ENCODE measurements around the gene CYP2W1.

CYP2W1 gene

DNA sequence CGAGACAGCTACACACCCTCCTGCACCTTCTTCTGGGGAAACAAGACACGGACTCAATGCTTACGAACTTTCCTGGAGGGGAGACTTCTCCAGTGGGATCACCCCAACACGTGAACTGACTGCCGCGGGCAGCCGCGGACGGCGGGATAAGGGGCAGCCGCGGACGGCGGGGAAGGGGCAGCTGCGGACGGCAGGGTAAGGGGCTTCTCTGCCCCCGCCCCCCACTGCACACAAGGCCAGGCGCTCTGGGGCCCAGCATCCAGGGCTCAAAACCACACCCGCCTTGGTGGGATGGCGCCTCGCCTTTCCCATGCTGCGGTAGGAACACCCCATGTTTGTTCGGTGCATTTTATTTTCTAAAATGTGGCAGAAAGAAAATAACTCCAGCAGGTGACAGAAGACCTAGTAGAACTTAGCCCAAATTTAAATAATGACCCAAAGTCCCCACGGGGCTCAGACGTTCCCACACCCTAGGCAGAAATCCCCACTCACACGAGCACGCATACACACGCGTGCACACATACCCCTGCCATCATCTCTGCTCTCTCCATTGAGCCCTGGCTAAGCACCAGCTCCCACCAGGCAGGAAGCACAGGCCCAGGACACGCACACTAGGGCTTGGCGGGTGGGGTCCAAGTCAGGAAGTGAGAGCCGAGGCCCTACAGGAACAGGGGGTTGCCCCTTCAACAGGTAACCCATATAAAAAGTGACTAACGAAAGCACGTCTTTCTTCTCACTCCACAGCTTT is 34.8 kb downstream of the CYP2W1 start:
- Mint-ChIP-seq H3K4me3 (no peak overlapping the region), H3K4me1 (peaks cover 7% of the 10 kb centered on the region), H3K27ac (ENCODE audit: low read depth) (peak overlapping the region; percentile 67), H3K9me3 (no peaks in the 10 kb centered on the region), H3K27me3 (no peaks in the 10 kb centered on the region), H3K36me3 (ENCODE audit: insufficient read depth) (peaks cover 5% of the 10 kb centered on the region)
- ATAC-seq (replicated peaks; ENCODE audit: extremely low read depth, poor library complexity, severe bottlenecking) (no peak), DNase-seq (ENCODE audit: low spot score in 2 of 2) (no peak)

DNA sequence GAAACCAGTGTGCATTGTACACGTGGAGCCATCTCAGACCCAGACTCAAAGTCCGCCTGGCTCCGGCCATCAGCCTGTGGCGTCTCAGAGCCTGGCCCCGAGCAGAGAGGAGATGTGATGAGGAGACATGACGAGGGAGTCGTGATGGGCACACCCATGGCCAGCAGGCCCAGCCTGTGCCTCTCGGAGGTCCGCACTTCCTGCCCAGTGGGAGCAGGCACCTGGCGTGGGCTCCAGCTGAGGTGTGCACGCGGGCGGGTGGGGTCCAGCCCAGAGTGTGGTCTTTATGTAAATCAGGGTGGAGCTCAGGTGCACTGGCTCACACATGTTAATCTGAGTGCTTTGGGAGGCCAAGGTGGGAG is 35.3 kb downstream of the CYP2W1 start:
- DNase-seq (ENCODE audit: low spot score in 2 of 2) (no peak), ATAC-seq (replicated peaks; ENCODE audit: extremely low read depth, poor library complexity, severe bottlenecking) (no peak)
- H3K4me1 Mint-ChIP-seq = peaks cover 8% of the 10 kb centered on the region
- H3K4me3 Mint-ChIP-seq = no peak overlapping the region
- H3K27me3 Mint-ChIP-seq = no peaks in the 10 kb centered on the region
- no peaks in the 10 kb centered on the region for H3K9me3 Mint-ChIP-seq
- peaks cover 5% of the 10 kb centered on the region for H3K36me3 Mint-ChIP-seq (ENCODE audit: insufficient read depth)
- peak overlapping the region; percentile 67 for H3K27ac Mint-ChIP-seq (ENCODE audit: low read depth)

DNA sequence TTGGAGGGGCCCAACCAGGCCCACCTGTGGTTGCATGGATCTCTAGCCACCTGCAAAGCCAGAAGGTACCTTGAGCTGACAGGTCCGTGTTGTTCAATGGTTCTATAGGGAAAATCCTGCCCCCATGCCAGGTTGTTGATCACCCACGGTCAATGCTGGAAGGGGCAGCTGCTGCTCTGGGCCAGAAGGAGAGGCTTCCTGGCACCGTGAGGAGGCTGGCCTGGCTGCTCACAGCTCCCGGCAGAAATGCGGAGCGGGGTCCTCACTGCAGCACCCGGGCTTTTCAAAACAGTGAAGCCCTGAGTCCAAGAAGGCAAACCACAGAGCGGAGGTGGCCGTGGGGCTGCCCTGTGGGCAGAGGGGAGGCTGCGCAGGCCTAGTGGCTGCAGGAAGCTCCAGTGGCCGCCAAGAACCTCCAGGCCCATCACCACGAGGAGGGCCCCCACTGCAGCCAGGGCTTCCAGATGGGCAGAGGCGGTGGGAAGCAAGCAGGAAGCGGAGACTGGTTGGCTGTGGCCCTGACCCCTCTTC is 36.3 kb downstream of the CYP2W1 start:
- no peaks in the 10 kb centered on the region for H3K9me3 Mint-ChIP-seq
- no peak overlapping the region for H3K4me3 Mint-ChIP-seq
- H3K4me1 Mint-ChIP-seq = peaks cover 18% of the 10 kb centered on the region
- DNase-seq (ENCODE audit: low spot score in 2 of 2) (no peak), ATAC-seq (replicated peaks; ENCODE audit: extremely low read depth, poor library complexity, severe bottlenecking) (no peak)
- no peaks in the 10 kb centered on the region for H3K27me3 Mint-ChIP-seq
- peaks cover 5% of the 10 kb centered on the region for H3K36me3 Mint-ChIP-seq (ENCODE audit: insufficient read depth)
- H3K27ac Mint-ChIP-seq (ENCODE audit: low read depth) = no peak overlapping the region

DNA sequence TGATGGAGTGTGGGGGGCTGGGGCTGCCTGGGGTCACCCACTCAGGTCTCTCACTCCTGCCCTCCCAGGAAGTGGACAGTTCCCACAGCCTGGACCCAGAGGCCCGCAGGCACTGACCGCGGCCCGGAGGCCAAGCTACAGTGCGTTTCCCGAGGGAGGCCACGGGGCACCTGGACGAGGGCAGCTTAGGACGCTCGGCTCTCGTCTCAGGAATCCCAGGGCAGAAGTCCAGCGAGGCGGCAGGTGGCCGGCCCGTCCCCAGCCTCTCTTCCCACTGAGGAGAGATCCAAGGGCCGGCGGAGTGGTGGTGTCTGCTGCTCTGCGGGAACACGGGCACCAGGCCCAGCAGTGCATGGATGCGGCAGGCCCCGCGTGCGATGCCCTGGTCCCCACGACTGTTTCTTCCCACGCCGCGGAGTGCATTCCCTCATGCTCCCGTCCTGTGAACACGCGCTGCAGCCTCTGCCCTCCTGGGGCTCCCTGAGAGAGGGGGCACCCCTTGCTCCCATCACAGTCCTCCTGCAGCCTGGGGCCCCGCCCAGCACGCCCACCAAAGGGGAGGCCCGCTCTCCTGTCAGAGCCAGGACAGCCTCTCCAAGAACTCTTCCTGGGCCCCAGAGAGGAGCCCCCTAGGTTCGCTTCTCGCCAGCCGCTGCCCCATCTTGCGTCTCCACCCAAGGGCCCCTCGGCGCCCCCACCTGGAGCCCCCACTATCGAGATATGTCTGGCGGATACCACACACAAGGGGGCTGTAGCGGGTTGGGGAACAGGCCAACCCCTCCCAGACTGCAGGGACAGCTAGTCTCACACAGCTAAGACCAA is 37.0 kb downstream of the CYP2W1 start:
- Mint-ChIP-seq H3K27ac (ENCODE audit: low read depth) (no peak overlapping the region), H3K4me1 (peaks cover 19% of the 10 kb centered on the region), H3K36me3 (ENCODE audit: insufficient read depth) (peaks cover 8% of the 10 kb centered on the region), H3K4me3 (no peak overlapping the region), H3K27me3 (no peaks in the 10 kb centered on the region), H3K9me3 (no peaks in the 10 kb centered on the region)
- ATAC-seq (replicated peaks; ENCODE audit: extremely low read depth, poor library complexity, severe bottlenecking) = no peak
- no peak for DNase-seq (ENCODE audit: low spot score in 2 of 2)

DNA sequence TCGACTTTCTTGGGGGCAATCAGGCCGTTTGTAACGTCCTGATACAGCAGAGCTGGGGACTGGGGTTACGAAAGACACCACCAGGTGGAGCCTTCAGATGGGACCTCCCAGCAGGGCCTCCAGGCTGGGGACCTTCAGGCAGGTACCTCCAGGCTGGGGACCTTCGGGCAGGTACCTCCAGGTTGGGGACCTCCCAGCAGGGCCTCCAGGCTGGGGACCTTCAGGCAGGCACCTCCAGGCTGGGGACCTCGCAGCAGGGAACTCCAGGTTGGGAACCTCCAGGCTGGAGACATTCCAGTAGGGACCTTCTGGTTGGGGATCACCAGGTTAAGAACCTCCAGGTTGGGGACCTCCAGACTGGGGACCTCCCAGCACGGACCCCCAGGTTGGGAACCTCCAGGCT is 37.9 kb downstream of the CYP2W1 start:
- peaks cover 19% of the 10 kb centered on the region for H3K4me1 Mint-ChIP-seq
- no peaks in the 10 kb centered on the region for H3K27me3 Mint-ChIP-seq
- peaks cover 8% of the 10 kb centered on the region for H3K36me3 Mint-ChIP-seq (ENCODE audit: insufficient read depth)
- DNase-seq (ENCODE audit: low spot score in 2 of 2) = no peak
- no peaks in the 10 kb centered on the region for H3K9me3 Mint-ChIP-seq
- no peak overlapping the region for H3K4me3 Mint-ChIP-seq
- ATAC-seq (replicated peaks; ENCODE audit: extremely low read depth, poor library complexity, severe bottlenecking) = no peak
- no peak overlapping the region for H3K27ac Mint-ChIP-seq (ENCODE audit: low read depth)

DNA sequence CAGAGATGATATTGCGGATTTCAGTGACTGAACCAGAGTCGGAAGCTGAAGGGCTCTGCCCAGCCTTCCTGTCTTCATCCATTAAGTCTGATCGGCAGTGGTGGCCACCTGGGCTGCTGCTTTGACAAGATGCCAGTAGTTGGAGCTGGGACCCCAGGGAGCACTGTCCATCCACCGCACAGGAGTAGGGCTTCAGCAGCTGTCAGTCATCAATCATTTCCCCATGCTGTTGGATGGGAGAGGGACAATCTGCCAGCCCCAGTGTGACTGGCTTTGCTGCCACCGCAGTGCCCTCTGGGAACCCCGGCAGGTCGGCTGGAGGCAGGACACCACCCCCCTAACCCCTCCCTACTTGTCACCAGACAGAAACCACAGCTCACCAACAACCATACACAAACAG is 38.4 kb downstream of the CYP2W1 start:
- no peaks in the 10 kb centered on the region for H3K27me3 Mint-ChIP-seq
- H3K27ac Mint-ChIP-seq (ENCODE audit: low read depth) = no peak overlapping the region
- ATAC-seq (replicated peaks; ENCODE audit: extremely low read depth, poor library complexity, severe bottlenecking) = no peak
- peaks cover 24% of the 10 kb centered on the region for H3K4me1 Mint-ChIP-seq
- H3K36me3 Mint-ChIP-seq (ENCODE audit: insufficient read depth) = peaks cover 12% of the 10 kb centered on the region
- DNase-seq (ENCODE audit: low spot score in 2 of 2) = no peak
- H3K9me3 Mint-ChIP-seq = no peaks in the 10 kb centered on the region
- H3K4me3 Mint-ChIP-seq = no peak overlapping the region

DNA sequence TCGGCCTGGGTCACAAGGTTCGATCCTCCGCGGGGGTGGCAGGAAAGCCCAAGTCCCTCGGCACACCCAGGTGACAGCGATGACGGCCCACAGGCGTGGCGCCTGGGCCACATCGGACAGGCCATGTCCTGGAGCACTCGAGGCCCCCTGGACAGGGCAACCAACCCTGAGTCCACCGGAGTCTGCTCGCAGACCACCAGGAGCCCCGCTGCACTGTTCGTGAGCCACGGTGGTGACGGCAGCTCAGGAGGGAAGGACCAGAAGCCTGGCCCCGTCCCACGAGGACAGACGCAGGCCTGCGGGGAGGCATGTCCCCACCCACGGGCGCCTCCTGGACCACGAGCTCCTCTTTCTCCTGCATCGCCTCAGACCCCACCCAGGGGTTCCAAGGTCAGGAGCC is 39.0 kb downstream of the CYP2W1 start:
- Mint-ChIP-seq H3K4me1 (peaks cover 25% of the 10 kb centered on the region), H3K36me3 (ENCODE audit: insufficient read depth) (peaks cover 14% of the 10 kb centered on the region), H3K27me3 (no peaks in the 10 kb centered on the region), H3K4me3 (no peak overlapping the region), H3K9me3 (no peaks in the 10 kb centered on the region), H3K27ac (ENCODE audit: low read depth) (no peak overlapping the region)
- ATAC-seq (replicated peaks; ENCODE audit: extremely low read depth, poor library complexity, severe bottlenecking) (no peak), DNase-seq (ENCODE audit: low spot score in 2 of 2) (no peak)

DNA sequence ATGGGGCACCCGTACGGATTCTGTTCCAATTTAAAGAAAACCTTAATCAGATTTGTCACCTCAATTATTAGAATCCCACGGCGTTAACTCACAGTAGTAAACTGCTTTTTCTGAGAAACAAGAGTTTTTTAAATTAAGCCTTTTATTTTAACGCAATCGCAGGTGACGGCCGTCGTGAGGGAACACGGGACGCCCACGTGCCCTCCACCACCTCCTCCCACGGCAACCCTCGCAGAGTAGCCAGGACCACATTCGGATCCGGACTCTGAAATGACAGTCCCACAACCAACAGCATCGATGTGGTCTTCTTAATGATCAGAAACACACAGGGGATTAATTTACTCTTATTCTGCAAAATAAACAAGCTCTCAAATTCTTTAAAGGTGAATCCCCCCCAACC is 39.4 kb downstream of the CYP2W1 start:
- no peak for ATAC-seq (replicated peaks; ENCODE audit: extremely low read depth, poor library complexity, severe bottlenecking)

DNA sequence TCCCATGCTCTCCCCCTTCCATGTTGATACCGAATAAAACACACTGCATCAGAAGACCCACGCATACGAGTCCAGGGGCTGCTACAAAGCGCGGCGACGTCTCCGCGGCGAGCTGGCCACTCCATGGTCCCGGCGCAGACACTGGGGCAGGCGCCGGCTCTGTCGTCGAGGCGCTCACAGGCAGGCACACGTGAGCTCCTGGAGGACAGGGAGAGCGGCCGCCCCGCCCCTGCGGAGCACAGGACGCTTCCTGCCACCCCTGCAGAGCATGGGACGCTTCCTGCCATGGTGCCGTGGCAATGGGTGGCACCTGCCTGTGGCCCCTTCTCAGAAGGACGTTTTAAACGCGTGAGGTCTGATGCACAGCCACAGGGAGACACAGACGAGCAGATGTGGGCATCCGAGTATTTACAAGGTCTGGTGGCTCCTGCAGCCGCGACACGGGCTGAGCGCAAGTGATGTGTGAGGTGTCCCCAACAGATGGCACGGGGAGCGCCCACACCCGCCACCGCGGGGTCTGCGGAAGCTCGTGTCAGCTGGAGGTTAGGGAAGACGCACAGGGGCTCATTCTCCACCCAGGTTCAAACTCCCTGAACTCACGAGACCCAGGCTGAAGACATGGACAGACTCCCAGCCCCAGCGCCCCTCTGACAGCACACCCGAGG is 40.0 kb downstream of the CYP2W1 start:
- no peaks in the 10 kb centered on the region for H3K9me3 Mint-ChIP-seq
- H3K4me1 Mint-ChIP-seq = peaks cover 29% of the 10 kb centered on the region
- no peak for DNase-seq (ENCODE audit: low spot score in 2 of 2)
- H3K4me3 Mint-ChIP-seq = no peak overlapping the region
- H3K27ac Mint-ChIP-seq (ENCODE audit: low read depth) = no peak overlapping the region
- no peak for ATAC-seq (replicated peaks; ENCODE audit: extremely low read depth, poor library complexity, severe bottlenecking)
- H3K27me3 Mint-ChIP-seq = no peaks in the 10 kb centered on the region
- peaks cover 12% of the 10 kb centered on the region for H3K36me3 Mint-ChIP-seq (ENCODE audit: insufficient read depth)

More for the DNA sequence above, 39.4 kb downstream of the CYP2W1 start:
- no peaks in the 10 kb centered on the region for H3K9me3 Mint-ChIP-seq
- H3K36me3 Mint-ChIP-seq (ENCODE audit: insufficient read depth) = peaks cover 14% of the 10 kb centered on the region
- peaks cover 28% of the 10 kb centered on the region for H3K4me1 Mint-ChIP-seq
- no peak overlapping the region for H3K4me3 Mint-ChIP-seq
- H3K27ac Mint-ChIP-seq (ENCODE audit: low read depth) = no peak overlapping the region
- H3K27me3 Mint-ChIP-seq = no peaks in the 10 kb centered on the region
- no peak for DNase-seq (ENCODE audit: low spot score in 2 of 2)

DNA sequence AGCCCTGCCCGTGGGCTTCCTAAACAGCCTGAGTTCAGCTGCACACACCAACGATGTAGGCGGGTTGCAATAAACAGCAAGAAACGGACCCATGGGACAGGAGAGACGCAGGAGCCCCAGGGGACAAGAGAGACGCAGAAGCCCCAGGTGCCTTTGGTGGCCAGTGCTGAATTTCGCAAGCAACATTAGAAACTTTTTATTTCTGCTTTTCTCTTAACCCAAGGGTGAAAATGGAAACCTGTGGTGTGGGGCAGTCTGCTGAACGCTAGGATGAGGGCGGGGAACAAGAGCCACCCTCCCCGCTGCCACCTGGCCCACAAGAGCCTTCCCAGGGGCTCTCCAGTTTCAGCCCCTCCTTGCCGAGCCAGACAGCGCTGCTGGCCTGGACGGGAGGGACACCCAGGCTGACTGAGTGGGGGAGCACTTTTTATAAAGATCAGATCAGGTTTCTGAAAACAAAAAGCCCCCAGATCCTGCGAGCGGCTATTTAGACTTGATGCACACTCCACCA is 41.4 kb downstream of the CYP2W1 start:
- H3K4me1 Mint-ChIP-seq = peaks cover 31% of the 10 kb centered on the region
- ATAC-seq (replicated peaks; ENCODE audit: extremely low read depth, poor library complexity, severe bottlenecking) (no peak), DNase-seq (ENCODE audit: low spot score in 2 of 2) (no peak)
- H3K27ac Mint-ChIP-seq (ENCODE audit: low read depth) = peak overlapping the region; percentile 64
- no peak overlapping the region for H3K4me3 Mint-ChIP-seq
- H3K9me3 Mint-ChIP-seq = no peaks in the 10 kb centered on the region
- H3K36me3 Mint-ChIP-seq (ENCODE audit: insufficient read depth) = peaks cover 12% of the 10 kb centered on the region
- no peaks in the 10 kb centered on the region for H3K27me3 Mint-ChIP-seq

DNA sequence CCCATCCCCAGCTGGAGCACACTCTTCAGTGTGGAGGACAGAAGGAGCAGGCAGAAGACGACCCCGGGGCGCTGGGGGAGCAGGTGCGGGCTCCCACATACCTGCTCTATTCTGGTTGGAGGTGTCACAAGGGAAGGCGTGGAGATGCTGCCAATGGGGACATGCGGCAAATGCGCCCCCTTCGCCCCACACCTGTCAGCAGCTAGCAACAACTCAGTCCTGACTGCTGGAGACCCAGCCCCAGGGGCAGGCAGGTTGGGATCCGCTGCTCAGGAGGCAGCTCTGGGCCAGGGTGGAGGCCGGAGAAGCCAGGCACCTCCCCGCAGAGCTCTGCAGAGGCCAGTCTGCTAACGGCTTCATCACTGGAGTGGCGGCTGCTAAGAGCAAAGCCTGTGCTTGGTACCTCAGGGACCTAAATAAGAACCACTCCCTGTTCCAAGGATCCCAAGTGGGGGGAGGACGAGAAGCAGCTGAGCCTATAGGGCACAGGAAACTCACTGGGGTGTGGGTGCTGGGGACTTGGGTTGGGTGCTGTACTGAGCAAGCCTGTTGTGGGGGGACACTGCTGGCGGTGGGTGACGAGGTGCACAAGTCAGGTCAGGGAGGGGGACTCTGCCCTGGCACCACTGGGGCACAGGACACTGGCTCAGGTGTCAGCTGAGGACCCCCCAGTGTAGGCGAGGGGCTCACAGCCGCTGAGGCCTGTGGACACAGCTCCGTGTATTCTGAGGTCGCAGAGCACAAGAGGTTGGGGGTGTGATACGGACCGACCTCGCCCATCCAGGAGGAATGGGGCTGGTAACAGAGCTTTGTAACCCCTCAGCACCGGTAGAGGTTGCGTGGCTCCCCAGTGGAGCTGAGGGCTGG is 42.1 kb downstream of the CYP2W1 start:
- no peaks in the 10 kb centered on the region for H3K27me3 Mint-ChIP-seq
- H3K9me3 Mint-ChIP-seq = no peaks in the 10 kb centered on the region
- ATAC-seq (replicated peaks; ENCODE audit: extremely low read depth, poor library complexity, severe bottlenecking) = no peak
- H3K4me1 Mint-ChIP-seq = peaks cover 37% of the 10 kb centered on the region
- no peak for DNase-seq (ENCODE audit: low spot score in 2 of 2)
- no peak overlapping the region for H3K4me3 Mint-ChIP-seq
- peaks cover 12% of the 10 kb centered on the region for H3K36me3 Mint-ChIP-seq (ENCODE audit: insufficient read depth)
- H3K27ac Mint-ChIP-seq (ENCODE audit: low read depth) = peak overlapping the region; percentile 64

Measured in central memory CD8-positive, alpha-beta T cell (primary cell).